Jurkat, Clone E6-1 (cell line): ENCODE results near the gene HCN4.

Experiments used
- DNase-seq: peaks from one replicate; pipeline ENCODE4 v3.0.0-alpha.2; 2011; ENCODE audit warnings: low read depth, low spot score
- H3K4me3 ChIP-seq: 2 replicates; pipeline ENCODE4 v1.5.1; 2011; ENCODE audit warnings: mild to moderate bottlenecking, low read length, control low read depth, moderate library complexity

The HCN4 gene

DNA sequence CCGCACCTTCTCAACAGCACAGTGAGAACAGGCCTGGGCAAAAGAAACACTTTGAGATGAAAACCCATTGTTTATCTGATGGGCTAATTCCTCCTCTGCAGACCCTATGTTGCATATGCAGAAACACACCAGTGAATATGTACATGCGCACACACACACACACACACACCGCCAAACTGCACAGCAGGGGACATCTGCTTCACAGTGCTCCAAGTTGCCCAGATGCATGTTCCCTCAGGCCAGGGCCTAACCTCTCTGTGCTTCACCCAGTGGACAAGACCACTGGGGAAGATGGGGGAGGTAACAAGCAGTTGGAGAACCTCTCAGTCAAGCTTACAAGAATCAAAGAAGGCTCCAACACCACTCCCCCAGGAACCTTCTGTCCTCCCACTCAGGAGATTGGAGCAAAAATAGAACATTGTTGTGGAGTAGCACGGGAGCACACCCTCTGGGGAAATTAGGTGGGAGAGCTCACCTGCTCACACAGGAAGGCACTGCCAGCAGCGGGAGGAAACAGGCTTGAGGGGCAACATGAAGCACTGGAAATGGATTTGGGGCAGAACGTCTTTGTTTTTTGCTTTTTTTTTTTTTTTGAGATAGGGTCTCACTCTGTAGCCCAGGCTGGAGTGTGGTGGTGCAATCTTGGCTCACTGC lies 13.0 kb downstream of the HCN4 start:
- no peak for DNase-seq
- no peak overlapping the region for H3K4me3 ChIP-seq

DNA sequence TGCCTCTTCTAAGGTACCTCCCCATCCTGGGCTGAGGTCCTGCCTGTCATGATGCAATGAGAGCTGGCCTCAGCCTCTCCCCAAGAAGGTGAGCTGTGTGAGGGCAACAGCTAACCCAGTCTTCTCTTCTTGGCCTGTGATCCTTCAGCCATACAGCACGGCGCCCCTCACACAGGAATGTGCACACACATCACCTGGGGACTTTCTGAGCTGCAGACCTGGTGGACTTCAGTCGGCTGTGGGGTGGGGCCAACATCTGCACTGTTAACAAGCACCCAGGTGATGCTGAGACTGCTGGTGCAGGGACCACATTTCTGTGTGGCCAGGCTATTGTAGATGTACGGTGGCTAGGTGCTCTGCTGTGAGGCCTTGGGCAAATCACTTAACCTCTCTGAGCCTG lies 14.5 kb downstream of the HCN4 start:
- no peak for DNase-seq
- H3K4me3 ChIP-seq: no peak overlapping the region

GRCh38 chr15:73353734-73354133 lies 15.0 kb downstream of the HCN4 start:
- no peak for DNase-seq
- H3K4me3 ChIP-seq: no peak overlapping the region

DNA sequence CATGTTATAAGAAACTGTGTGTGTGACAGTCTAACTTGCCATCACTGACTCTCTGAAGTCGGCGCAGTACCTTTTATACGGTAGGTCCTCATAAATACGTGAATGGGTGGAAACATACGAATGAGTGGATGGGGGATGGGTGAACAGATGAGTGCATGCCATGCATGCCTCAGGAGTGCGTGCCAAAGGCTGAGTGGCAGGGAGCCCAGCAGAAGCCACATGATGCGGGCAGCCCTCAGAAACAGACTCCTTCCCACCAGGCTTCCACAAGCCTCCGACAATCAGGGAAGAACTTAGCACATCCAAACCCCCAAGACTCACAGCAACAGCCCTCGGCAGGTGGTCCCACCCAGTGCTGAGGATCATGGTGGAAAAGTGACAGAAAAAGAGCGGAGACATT lies 16.7 kb downstream of the HCN4 start:
- H3K4me3 ChIP-seq: no peak overlapping the region
- DNase-seq: no peak

DNA sequence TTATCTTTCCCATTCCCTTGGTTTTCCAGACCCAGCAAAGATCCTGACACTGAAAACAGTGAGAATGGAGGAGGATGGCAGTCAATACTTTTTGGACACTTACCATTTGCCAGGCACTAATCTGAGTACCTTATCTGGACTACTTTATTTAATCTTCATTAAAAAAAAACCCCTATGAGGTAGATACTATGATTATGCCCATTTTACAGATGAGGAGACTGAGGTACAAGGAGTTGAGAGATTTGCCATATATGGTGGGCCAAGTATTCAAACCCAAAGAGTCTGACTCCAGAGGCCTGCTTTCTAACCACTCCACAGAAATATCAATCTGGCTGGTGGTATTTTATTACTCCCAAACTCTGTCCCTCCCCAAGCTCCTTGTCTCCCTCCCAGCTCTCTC lies 19.6 kb downstream of the HCN4 start:
- DNase-seq: no peak
- H3K4me3 ChIP-seq: no peak overlapping the region

- H3K4me3 ChIP-seq: no peak overlapping the region
- DNase-seq: peak; percentile 58
Measured at GRCh38 chr15:73346735-73347312, 21.9 kb downstream of the HCN4 start.

- DNase-seq: no peak
Measured at GRCh38 chr15:73345658-73346057, 23.1 kb downstream of the HCN4 start.

GRCh38 chr15:73344056-73344455 lies 24.7 kb downstream of the HCN4 start:
- no peak for DNase-seq
- H3K4me3 ChIP-seq: no peak overlapping the region

More at GRCh38 chr15:73345658-73346057, 23.1 kb downstream of the HCN4 start:
- H3K4me3 ChIP-seq: no peak overlapping the region

DNA sequence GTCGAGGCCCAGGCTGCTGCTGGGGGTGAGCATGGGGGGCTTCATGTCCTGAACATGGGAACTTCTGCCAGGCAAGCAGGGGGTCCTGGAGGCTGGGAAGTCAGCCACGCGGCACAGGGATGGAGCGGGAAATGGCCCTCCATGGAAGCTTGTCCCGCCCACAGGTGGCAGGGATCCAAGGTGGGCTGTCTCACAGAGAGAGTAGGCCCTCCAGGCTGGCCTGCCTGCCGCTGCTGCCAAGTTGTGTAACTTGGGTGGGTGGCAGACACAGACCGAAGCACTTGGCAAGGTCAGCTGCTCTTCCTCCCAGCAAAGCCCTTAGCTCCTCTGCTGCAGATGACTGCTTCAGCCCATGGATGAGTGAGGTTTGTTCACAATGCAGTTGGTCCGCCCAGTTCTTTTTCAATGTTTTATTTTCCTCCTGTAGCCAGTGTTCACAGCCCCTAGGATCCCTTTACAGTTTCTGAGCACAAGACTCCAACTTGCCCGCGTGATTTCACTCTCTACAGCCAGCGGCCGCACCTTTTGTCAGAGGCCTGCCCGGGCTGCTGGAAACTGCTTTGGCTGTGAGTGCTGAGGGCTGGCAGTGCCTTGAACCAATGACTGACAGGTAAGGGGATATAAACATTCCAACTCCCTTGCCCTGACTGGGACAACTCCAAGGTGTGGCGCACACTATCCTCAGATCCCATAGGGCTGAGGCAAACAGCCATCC lies 26.7 kb downstream of the HCN4 start:
- H3K4me3 ChIP-seq: no peak overlapping the region
- no peak for DNase-seq

DNA sequence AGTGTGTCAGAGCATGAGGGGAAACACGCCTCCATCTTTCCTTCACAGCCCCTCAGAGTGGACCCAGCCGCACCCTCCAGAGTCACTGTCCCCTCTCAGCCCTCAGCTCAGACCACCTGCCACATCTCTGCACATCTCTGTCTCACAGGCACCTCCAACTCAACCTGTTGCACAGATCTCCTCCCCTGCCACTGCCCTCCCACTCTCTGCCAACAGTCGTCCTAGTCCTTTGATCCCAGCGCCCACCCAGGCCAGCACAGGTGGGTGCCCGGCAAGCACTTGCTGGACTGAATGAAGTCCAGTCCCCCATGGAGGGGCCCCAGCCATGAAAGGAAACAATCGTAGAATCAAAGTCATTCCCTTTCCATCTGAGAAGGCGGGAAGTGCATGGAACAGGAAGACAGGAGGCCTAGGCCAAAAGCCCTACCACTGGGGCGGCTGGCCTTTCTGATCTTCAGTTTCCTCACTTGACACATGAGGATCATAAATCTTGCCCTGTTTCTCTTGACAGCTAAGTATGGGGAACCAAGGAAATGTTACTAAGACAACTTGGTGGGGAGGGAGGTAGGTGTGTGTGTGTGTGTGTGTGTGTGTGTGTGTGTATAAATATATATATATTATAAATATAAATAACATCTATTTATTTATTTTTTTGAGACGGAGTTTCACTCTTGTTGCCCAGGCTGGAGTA lies 28.1 kb downstream of the HCN4 start:
- no peak overlapping the region for H3K4me3 ChIP-seq
- no peak for DNase-seq

GRCh38 chr15:73338606-73339374 lies 30.0 kb downstream of the HCN4 start:
- no peak for DNase-seq
- H3K4me3 ChIP-seq: no peak overlapping the region

GRCh38 chr15:73338058-73338457 lies 30.7 kb downstream of the HCN4 start:
- no peak for DNase-seq

DNA sequence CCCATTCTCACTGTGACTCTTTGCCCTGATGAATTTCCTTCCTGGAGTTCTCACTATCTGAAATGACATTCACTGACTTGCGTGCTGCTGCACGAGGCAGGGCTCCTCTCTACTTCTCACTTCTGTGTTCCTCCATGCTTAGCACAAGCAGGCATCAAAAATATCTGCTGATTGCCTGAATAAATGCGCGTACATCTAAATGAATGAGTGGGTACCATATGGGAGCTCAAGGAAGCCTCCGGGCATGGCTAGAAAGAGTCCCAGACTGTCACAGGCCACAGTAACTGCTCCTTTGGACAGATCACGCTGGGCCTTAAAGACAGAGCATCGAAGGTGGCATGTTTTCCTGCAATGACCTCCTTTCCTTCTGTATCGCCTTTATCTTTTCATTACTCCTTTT lies 31.6 kb downstream of the HCN4 start:
- DNase-seq: no peak
- H3K4me3 ChIP-seq: no peak overlapping the region

More at GRCh38 chr15:73338058-73338457, 30.7 kb downstream of the HCN4 start:
- H3K4me3 ChIP-seq: no peak overlapping the region

DNA sequence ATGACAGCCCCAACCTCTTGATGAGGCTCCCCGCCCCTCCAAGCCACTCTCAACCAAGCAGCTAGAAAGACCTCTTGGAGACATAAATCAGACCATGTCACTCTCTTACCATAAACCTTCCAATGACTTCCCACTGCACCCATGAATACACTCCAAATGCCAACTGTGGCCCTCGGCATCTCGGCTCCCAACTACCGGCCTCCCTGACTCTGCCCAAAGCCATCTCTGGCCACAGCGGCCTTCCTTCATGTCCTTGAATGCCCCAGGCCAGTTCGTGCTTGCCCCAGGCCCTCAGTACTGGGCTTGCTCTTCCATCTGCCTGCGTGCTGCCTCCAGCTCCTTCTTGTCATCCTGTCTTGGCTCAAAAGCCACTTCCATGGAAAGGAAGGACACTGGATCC lies 32.0 kb downstream of the HCN4 start:
- DNase-seq: no peak
- H3K4me3 ChIP-seq: no peak overlapping the region

- H3K4me3 ChIP-seq: no peak overlapping the region
- DNase-seq: no peak
Measured at GRCh38 chr15:73335471-73335870, 33.3 kb downstream of the HCN4 start.

GRCh38 chr15:73335026-73335425 lies 33.7 kb downstream of the HCN4 start:
- H3K4me3 ChIP-seq: no peak overlapping the region
- DNase-seq: no peak

GRCh38 chr15:73334086-73334485 lies 34.7 kb downstream of the HCN4 start:
- no peak overlapping the region for H3K4me3 ChIP-seq
- no peak for DNase-seq

GRCh38 chr15:73333001-73333400 lies 35.8 kb downstream of the HCN4 start:
- H3K4me3 ChIP-seq: no peak overlapping the region
- DNase-seq: no peak
